ENCODE results near the gene ADARB1. TPM values are rescaled to one million over a fixed set of nuclear protein-coding genes. Genes with fewer than 3 reads are reported as not detected.

Gene ADARB1
- total RNA-seq, 4 donors from 2014 or later, result 12.1 to 32.4 (median 14.4) TPM

DNA sequence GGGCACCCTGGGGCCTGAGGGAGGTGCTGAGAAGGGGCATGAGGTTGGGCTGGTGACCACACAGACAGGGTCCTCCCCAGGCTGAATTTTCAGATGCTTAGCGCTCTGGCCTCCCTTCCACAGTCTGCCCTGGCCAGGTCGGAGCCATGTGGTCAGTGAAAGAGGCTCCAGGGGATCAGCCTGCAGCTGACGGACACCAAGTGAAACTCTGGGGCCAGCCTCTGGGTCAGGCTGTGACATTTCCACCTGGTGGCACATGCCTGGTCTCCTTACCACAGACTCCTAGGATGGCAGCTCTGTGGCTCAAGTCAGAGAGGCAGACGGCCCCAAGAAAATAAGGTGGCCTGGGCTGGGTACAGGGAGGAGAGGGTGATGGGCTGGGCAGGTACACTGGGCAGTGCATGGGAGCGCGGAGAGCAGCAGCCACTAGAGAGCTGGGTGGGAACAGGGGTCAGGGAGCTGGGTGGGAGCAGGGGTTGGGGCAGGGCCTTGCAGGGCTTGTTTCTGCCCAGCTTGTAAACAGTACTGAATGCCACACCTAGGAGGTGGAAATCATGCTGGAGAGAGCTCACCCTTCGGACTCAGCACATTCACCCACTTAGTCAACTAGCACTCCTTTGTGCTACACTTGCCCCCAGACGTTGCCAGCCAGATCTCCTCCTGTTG is 20.7 kb upstream of the ADARB1 start:
- TF ChIP-seq, protein P1, sequence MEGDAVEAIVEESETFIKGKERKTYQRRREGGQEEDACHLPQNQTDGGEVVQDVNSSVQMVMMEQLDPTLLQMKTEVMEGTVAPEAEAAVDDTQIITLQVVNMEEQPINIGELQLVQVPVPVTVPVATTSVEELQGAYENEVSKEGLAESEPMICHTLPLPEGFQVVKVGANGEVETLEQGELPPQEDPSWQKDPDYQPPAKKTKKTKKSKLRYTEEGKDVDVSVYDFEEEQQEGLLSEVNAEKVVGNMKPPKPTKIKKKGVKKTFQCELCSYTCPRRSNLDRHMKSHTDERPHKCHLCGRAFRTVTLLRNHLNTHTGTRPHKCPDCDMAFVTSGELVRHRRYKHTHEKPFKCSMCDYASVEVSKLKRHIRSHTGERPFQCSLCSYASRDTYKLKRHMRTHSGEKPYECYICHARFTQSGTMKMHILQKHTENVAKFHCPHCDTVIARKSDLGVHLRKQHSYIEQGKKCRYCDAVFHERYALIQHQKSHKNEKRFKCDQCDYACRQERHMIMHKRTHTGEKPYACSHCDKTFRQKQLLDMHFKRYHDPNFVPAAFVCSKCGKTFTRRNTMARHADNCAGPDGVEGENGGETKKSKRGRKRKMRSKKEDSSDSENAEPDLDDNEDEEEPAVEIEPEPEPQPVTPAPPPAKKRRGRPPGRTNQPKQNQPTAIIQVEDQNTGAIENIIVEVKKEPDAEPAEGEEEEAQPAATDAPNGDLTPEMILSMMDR (IDR thresholded peaks at IDR 0.05; ENCODE audit: low read depth), result no peak

DNA sequence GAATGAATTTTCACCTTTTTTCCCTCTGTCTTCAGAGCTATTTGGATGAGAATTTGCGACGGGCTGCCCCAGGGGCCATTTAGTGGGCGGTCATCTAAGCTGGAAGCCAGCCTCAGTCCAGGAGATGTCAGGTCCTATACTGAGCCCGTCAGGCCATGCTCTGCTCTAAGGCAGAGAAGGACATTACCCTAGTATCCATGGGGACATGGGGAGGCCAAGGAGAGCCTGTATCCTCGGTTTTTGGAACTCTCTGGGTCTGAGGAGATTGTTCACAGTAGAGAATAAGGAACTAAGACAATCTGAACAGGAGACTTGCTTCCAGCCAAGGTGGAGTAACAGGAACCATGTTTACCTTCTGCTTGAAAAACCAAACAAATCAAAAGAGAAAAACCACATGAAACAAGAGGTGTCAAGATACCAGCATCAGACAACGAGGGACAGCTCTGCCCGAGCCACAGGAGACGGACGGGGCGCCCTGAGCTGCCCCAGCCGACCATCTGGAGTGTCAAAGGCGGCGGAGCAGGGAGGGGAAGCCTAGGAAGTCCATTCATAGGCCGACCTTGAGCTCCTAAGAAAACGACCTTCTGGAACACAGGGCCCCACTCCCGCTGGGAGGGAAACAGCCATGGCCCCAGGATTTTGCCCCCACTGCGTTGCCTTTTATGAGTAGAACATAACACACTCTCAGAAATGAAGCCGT is 20.0 kb upstream of the ADARB1 start:
- TF ChIP-seq, protein P1 (IDR thresholded peaks at IDR 0.05; ENCODE audit: low read depth), result no peak

DNA sequence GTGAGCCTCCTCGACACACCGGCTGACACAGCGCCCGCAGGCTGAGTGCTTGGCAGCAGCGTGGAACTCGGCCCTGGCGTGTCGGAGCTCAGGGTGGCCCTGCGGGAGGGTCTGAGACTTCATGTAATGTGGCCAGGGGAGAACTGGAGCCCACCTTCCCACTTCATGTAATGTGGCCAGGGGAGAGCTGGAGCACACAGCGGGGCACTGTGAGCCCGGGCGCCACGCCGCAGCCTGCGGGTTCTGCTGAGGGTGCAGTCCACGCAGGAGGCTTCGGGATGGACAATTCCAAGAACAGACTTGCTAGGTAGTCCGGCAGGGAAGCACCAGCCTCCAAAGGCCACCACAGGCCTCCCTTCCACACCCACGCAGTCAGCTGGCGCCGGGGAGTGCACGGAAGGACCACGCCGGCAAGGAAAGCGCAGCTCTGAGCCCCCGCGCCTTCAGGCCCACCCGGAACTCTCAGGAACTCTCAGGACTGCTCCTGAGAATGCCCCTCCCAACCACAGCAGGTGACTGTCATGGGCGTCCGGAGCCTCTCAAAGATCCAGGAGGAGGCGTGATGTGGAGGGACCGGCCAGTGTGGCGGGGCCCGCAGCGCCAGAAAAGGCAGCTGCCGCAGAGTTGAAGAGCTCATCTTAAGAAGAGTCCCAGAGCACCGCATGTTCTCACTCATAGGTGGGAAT is 19.3 kb upstream of the ADARB1 start:
- TF ChIP-seq, protein P1 (IDR thresholded peaks at IDR 0.05; ENCODE audit: low read depth), result no peak

DNA sequence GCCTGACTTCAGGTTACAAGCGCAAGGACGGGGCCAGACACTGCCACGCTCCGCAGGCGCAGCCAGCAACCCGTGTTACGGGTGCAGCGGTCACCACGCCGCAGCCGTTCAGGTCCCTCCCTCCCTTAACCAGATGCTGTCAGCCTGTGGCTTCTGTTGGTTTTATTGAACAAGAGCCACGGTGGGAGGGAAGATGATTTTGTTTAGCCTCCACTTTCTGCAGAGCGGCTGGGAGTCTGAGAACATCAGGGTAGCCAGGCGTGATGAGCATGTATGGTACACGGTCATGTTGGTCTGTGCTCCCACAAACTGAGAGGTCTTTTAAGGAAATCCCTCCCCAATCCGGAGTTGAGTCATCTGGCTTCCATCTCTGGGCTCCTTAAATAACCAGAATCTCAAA is 18.5 kb upstream of the ADARB1 start:
- TF ChIP-seq, protein P1 (IDR thresholded peaks at IDR 0.05; ENCODE audit: low read depth), result no peak

DNA sequence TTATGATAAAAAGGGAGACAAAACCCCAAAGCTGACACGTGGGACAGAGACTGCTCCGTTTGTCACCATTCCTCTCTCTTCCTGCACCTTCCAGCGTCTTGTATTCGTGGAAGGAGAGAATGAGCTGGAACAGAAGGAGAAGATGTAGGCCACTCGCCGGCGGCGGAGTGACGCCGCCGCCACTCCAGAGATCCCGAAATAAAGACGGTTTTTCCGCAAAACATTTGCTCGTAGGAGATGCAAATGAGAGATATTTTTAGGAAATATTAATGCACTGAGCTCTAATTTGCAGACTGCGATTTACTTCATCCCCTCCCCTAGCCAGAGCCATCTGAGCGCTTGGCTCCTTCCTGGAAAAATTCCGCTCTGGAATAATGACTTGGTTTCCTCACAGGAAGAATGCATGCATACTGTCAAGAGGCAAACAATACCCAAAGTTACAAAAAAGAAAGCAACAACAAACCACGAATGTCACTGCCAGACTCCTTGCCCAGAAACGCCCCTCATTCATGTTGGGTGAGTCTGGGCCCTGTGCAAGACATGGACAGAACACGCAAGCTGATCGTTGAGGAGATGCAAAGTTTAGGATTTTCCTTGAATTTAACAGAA is 18.0 kb upstream of the ADARB1 start:
- TF ChIP-seq, protein P1 (IDR thresholded peaks at IDR 0.05; ENCODE audit: low read depth), result no peak

DNA sequence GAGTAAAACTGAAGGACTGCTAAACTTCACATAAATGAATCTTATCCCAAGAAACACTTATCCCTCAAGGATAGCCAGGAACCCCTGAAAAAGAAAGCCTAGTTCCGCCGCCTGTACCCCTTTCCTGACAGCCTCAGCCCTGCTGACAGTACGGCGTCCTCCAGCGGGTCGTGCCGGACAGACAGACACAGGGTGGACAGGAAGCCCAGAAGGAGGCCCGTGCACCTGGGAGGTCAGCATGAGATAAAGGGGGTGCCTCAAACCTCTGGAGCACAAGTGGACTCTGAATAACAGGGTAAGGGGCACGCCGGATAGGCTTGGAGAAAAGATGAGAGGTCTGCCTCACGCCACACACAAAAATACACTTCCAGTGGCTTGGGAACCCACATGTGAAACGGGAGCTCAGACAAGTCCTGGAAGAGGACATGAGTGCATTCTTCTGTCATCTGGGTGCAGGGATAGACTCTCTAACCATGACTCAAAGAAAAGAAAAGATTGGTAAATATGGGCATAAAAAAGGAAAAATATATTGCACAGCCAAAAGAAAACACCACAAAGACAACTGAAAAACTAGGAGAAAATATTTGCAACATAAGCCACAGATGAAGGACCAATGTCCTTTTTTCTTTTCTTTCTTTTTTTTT is 17.3 kb upstream of the ADARB1 start:
- TF ChIP-seq, protein P1 (IDR thresholded peaks at IDR 0.05; ENCODE audit: low read depth), result no peak
